Sigmoid colon (tissue), 4 donors: ENCODE measurements around the gene RUFY2.

Source experiments
- POLR2A ChIP-seq, 2 donors: fragments of 450-650 bp; IDR thresholded peaks; one replicate each; pipeline ENCODE4 v1.6.1; 2016; ENCODE audit warnings: antibody characterized with exemption in 2 of 2, mild to moderate bottlenecking in 2 of 2, moderate library complexity in 2 of 2
- POLR2AphosphoS5 ChIP-seq, 4 donors: sonication (generic); formaldehyde crosslinking; IDR thresholded peaks; one replicate each; pipeline ENCODE4 v1.6.1; 2017; ENCODE audit warnings: antibody characterized with exemption in 4 of 4
- TF ChIP-seq, protein P1 (sequence below), 4 experiments: fragments of 450-650 bp in 3 of 4; fragments of 200-600 bp in 1 of 4; IDR thresholded peaks; one replicate each; pipeline ENCODE4 v1.5.1; 2016 to 2019; ENCODE audit warnings: antibody characterized with exemption in 4 of 4, mild to moderate bottlenecking in 3 of 4, moderate library complexity in 2 of 4

- TF ChIP-seq, protein P1, sequence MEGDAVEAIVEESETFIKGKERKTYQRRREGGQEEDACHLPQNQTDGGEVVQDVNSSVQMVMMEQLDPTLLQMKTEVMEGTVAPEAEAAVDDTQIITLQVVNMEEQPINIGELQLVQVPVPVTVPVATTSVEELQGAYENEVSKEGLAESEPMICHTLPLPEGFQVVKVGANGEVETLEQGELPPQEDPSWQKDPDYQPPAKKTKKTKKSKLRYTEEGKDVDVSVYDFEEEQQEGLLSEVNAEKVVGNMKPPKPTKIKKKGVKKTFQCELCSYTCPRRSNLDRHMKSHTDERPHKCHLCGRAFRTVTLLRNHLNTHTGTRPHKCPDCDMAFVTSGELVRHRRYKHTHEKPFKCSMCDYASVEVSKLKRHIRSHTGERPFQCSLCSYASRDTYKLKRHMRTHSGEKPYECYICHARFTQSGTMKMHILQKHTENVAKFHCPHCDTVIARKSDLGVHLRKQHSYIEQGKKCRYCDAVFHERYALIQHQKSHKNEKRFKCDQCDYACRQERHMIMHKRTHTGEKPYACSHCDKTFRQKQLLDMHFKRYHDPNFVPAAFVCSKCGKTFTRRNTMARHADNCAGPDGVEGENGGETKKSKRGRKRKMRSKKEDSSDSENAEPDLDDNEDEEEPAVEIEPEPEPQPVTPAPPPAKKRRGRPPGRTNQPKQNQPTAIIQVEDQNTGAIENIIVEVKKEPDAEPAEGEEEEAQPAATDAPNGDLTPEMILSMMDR (IDR thresholded peaks at IDR 0.05) = no peak
- TF ChIP-seq POLR2A (IDR thresholded peaks at IDR 0.05) = no peak
- TF ChIP-seq POLR2AphosphoS5 (IDR thresholded peaks at IDR 0.05) = no peak
Observed at GRCh38 chr10:68402276-68402675, 4.8 kb downstream of the RUFY2 start.
